Progenitor cell of endocrine pancreas (in vitro differentiated cells): Measurements from ENCODE around the gene SCFD2. TPM values are rescaled to one million over a fixed set of nuclear protein-coding genes. Genes with fewer than 3 reads are reported as not detected.

Source experiments
- DNase-seq: peaks from one replicate; pipeline ENCODE4 v3.0.0; 2021; ENCODE audit warnings: low spot score; ENCODE audit not compliant: unreplicated experiment
- H3K27ac Mint-ChIP-seq: 2 replicates; pipeline ENCODE4 v1.8.0; 2021; ENCODE audit warnings: mild to moderate bottlenecking, moderate library complexity, mixed read lengths
- H3K27me3 Mint-ChIP-seq: 2 replicates; pipeline ENCODE4 v1.8.0; 2021; ENCODE audit warnings: mixed read lengths
- H3K36me3 Mint-ChIP-seq: 2 replicates; pipeline ENCODE4 v1.8.0; 2022; ENCODE audit warnings: mixed read lengths; ENCODE audit not compliant: insufficient read depth
- H3K4me1 Mint-ChIP-seq: 2 replicates; pipeline ENCODE4 v1.8.0; 2021; ENCODE audit warnings: low read depth, mixed read lengths
- H3K4me3 Mint-ChIP-seq: 2 replicates; pipeline ENCODE4 v1.8.0; 2021; ENCODE audit warnings: low read depth, mild to moderate bottlenecking, moderate library complexity, mixed read lengths
- H3K9me3 Mint-ChIP-seq: 2 replicates; pipeline ENCODE4 v1.8.0; 2021; ENCODE audit warnings: low read depth, mixed read lengths
- total RNA-seq: library from RNA; stranded (reverse); gene quantifications from 2 replicates; pipeline ENCODE4 v1.2.1, GENCODE V29; 2021
- TF ChIP-seq, protein P1 (sequence below): fragments of 200-600 bp; sonication (generic); IDR thresholded peaks from one replicate; pipeline ENCODE4 v1.5.0; 2021; ENCODE audit warnings: antibody characterized with exemption, mild to moderate bottlenecking; ENCODE audit not compliant: unreplicated experiment

Gene SCFD2
- total RNA-seq, 1 donor from 2014 or later = 12.5 TPM

DNA sequence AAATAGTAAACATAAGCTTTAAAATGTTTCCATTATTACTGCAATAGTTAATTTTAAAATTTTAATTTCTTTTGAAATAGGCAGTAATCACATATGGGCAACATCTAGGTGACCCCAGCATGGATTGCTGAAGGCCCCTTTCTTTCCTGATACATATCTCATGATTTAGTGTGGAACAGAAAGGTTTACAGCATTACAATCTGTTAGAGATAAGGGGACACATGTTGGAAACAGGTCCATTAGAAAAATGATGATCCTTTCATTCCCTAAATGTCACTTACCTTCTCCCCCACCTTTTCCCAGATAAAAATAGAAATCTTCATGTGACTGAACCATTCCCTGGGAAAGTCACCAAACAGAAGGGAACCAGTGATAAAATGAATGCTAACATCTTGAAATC, 413.3 kb downstream of the SCFD2 start:
- peaks cover 3% of the 10 kb centered on the region for H3K9me3 Mint-ChIP-seq
- DNase-seq = no peak
- H3K4me1 Mint-ChIP-seq = peaks cover 33% of the 10 kb centered on the region
- no peaks in the 10 kb centered on the region for H3K36me3 Mint-ChIP-seq
- TF ChIP-seq, protein P1, sequence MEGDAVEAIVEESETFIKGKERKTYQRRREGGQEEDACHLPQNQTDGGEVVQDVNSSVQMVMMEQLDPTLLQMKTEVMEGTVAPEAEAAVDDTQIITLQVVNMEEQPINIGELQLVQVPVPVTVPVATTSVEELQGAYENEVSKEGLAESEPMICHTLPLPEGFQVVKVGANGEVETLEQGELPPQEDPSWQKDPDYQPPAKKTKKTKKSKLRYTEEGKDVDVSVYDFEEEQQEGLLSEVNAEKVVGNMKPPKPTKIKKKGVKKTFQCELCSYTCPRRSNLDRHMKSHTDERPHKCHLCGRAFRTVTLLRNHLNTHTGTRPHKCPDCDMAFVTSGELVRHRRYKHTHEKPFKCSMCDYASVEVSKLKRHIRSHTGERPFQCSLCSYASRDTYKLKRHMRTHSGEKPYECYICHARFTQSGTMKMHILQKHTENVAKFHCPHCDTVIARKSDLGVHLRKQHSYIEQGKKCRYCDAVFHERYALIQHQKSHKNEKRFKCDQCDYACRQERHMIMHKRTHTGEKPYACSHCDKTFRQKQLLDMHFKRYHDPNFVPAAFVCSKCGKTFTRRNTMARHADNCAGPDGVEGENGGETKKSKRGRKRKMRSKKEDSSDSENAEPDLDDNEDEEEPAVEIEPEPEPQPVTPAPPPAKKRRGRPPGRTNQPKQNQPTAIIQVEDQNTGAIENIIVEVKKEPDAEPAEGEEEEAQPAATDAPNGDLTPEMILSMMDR = no peak
- no peak overlapping the region for H3K27ac Mint-ChIP-seq
- H3K27me3 Mint-ChIP-seq = no peaks in the 10 kb centered on the region
- no peak overlapping the region for H3K4me3 Mint-ChIP-seq

DNA sequence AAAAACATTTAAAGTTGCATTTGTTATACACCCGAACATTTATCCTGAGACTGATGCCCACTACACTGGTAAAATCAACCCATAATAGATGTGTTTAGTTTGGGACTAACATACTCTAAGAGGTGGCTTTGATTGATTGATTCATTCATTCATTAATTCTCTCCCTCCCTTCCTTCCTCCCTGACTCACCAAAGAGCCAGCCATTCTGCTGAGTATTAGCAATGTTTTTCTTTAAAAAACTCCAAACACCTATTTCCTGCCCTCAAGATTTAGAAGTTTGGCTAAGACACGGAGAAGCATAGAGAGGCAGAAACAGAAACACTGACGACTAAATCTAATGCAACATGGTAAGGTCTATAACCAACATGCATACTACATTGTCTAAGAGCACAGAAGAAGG, 414.8 kb downstream of the SCFD2 start:
- no peaks in the 10 kb centered on the region for H3K36me3 Mint-ChIP-seq

DNA sequence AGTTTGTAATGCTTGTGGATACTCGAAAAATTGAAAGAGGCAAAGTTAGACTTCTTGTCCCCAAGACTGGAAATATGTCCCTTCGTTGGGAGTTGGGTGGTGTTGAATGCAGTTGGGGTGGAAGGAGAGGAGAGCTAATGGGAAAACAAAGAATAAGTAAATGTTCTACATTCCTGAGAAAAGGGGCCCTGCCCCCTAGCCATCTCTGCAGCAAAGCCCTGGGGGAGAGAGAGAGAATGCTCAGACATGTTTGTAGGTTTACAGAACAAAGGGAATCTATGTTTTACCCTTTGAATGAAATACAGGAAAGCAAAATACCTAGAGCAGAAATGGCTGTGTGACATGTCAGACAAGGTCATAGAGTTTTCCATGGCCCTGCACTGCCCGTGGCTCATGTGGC, 415.6 kb downstream of the SCFD2 start:
- DNase-seq = no peak
- Mint-ChIP-seq H3K36me3 (no peaks in the 10 kb centered on the region), H3K9me3 (peaks cover 3% of the 10 kb centered on the region), H3K4me3 (no peak overlapping the region), H3K27me3 (no peaks in the 10 kb centered on the region), H3K27ac (no peak overlapping the region), H3K4me1 (peaks cover 30% of the 10 kb centered on the region)
- TF ChIP-seq, protein P1 = no peak

More for the DNA sequence above, 414.8 kb downstream of the SCFD2 start:
- H3K4me3 Mint-ChIP-seq = no peak overlapping the region
- peaks cover 3% of the 10 kb centered on the region for H3K9me3 Mint-ChIP-seq
- H3K27me3 Mint-ChIP-seq = no peaks in the 10 kb centered on the region
- TF ChIP-seq, protein P1 = no peak
- peaks cover 30% of the 10 kb centered on the region for H3K4me1 Mint-ChIP-seq
- no peak overlapping the region for H3K27ac Mint-ChIP-seq
- no peak for DNase-seq

DNA sequence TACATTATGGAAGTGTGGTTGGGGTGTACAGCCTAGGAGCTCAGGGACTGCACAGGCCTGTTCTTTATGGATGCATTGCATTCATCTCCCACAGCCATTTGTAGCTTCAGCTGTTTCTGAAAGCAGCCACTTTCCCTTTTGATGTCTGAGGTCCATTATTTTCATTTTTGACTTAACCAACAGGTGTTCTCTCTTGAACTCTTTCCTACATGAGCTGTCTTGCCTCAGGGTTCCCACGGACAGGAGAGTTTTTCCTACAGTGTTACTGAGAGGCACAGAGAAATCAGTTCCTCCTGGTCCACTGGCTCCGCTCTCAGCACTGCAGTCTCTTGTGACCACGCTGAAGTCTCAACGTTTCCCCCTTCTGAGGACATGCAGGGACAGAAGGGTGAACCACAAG, 416.5 kb downstream of the SCFD2 start:
- peaks cover 3% of the 10 kb centered on the region for H3K9me3 Mint-ChIP-seq
- no peak for DNase-seq
- H3K4me3 Mint-ChIP-seq = no peak overlapping the region
- no peaks in the 10 kb centered on the region for H3K27me3 Mint-ChIP-seq
- no peaks in the 10 kb centered on the region for H3K36me3 Mint-ChIP-seq
- TF ChIP-seq, protein P1 = no peak
- peak overlapping the region; percentile 22 for H3K27ac Mint-ChIP-seq
- H3K4me1 Mint-ChIP-seq = peaks cover 27% of the 10 kb centered on the region

DNA sequence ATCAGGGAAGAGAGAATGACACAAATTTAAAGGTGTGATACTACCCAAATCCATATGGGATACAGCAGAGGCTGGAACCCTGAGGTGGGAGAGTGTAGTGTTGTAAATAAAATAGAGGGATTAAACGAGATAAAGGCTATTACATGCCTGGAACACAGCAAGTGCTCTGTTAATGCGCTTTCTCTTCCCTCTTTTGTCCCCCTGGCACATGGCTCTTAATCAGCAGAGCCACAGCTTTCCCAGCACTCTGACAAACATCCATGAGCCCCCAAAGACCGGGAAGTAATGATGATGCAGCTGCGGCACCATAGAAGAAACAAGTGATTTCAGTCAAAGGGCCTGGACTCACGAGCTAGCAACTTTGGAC, 417.8 kb downstream of the SCFD2 start:
- Mint-ChIP-seq H3K4me1 (peaks cover 27% of the 10 kb centered on the region), H3K27me3 (no peaks in the 10 kb centered on the region), H3K36me3 (no peaks in the 10 kb centered on the region), H3K4me3 (no peak overlapping the region), H3K9me3 (peaks cover 3% of the 10 kb centered on the region), H3K27ac (peak overlapping the region; percentile 46)
- DNase-seq = no peak
- TF ChIP-seq, protein P1 = no peak
